ENCODE data around the gene CBFA2T2. TPM values are rescaled to one million over a fixed set of nuclear protein-coding genes. Genes with fewer than 3 reads are reported as not detected.

CBFA2T2 gene
- total and polyA plus RNA-seq, 2 of the 4 experiments (the other 2 are of a cell fraction): 3.8 to 6.2 TPM

DNA sequence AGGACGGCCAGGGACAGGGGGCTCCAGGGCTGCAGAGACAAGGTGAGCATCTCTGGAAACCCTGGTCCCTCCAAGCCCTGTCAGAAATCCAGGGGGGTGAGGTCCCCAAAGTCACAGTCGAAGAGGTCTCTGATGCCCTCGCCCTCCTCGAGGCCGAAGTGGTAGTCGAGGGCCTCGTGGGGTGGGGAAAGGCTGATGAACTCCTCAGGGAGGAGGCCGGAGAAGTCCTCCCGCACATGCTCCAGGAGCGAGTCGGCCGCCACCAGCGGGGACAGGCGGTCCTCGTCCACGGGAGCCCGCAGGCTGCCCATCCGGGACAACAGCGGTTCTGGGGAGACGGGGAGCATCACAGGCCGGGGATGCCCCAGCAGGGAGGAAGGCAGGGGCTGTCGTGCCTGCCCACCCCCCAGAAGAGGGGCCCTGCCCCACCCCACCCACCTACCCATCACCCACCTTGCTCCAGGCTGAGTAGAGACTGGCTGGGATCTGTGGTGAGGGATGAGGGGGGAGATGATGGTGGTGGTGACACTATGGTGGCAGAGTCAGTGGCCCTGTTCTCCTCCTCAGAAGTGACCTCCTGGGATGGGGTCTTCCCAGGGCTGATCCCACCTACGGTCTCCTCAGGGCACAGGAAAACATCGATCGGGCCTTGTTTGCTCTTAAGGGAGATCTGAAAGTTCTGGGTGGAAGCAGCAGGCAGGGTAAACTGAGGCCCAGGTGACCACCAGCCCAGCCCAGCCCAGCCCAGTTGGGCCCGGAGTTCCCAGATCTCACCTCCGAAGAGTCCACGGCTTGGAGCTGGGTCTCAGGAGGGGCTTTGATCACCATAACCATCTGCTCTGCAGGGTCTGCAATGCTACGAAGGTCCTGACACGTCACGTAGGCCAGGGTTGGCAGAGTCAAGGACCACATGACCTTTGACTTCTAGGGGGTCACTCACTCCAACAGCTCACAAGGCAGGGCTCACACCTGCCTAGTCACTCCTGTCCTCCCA lies 187.1 kb downstream of the CBFA2T2 start (continued):
- TF ChIP-seq RFX5 (IDR thresholded peaks at IDR 0.05; ENCODE audit: low read depth, low read length) (no peak), POLR2A (IDR thresholded peaks at IDR 0.05; ENCODE audit: low read depth, low read length) (no peak), NFE2L2 (IDR thresholded peaks at IDR 0.05; ENCODE audit: low read depth, low read length) (no peak)

GRCh38 chr20:33677991-33678702 lies 188.3 kb downstream of the CBFA2T2 start:
- TF ChIP-seq RFX5 (IDR thresholded peaks at IDR 0.05; ENCODE audit: low read depth, low read length): no peak
- no peak for TF ChIP-seq POLR2A (IDR thresholded peaks at IDR 0.05; ENCODE audit: low read depth, low read length)
- TF ChIP-seq RCOR1 (IDR thresholded peaks at IDR 0.05; ENCODE audit: insufficient replicate concordance, low read length): no peak
- no peak for TF ChIP-seq MAZ (IDR thresholded peaks at IDR 0.05; ENCODE audit: borderline replicate concordance, low read depth, low read length)
- TF ChIP-seq NFE2L2 (IDR thresholded peaks at IDR 0.05; ENCODE audit: low read depth, low read length): no peak
- no peak for ATAC-seq (ENCODE audit: low read depth)

More at GRCh38 chr20:33677991-33678702, 188.3 kb downstream of the CBFA2T2 start:
- no peak overlapping the region for H3K4me2 ChIP-seq (ENCODE audit: low read depth, low read length)
- H3K9me3 ChIP-seq (ENCODE audit: control insufficient read depth, insufficient read depth, low read length): no peaks in the 10 kb centered on the region
- H3K36me3 ChIP-seq (ENCODE audit: control insufficient read depth, insufficient read depth, low read length): no peaks in the 10 kb centered on the region; the same call in 1 of the 2 replicates
- H2AFZ ChIP-seq (replicated peaks; ENCODE audit: low read length, poor library complexity): no peak overlapping the region
- H2BK15ac ChIP-seq (ENCODE audit: low read depth, low read length): no peak overlapping the region
- H3K23ac ChIP-seq (ENCODE audit: low read depth, low read length): no peak overlapping the region
- peaks cover 6 to 51% of the 10 kb centered on the region in 2 experiments; a peak in 3 of 4 replicates for H3K79me1 ChIP-seq (ENCODE audit: low read depth in 1 of 2, low read length in 2 of 2)
- H2BK5ac ChIP-seq (ENCODE audit: low read depth, low read length, poor library complexity, severe bottlenecking): no peak overlapping the region
- no peak overlapping the region for H2AK5ac ChIP-seq (ENCODE audit: low read depth, low read length)
- H4K91ac ChIP-seq (ENCODE audit: insufficient read depth, low read depth, low read length): no peak overlapping the region
- H3K27me3 ChIP-seq (ENCODE audit: control insufficient read depth, insufficient read depth, low read length): no peaks in the 10 kb centered on the region
- H2AK9ac ChIP-seq (replicated peaks; ENCODE audit: low read depth, low read length, poor library complexity): no peak overlapping the region
- intact Hi-C loops (cut with micrococcal nuclease) (no loop called here), in situ Hi-C loops (cut with MboI; ENCODE audit: low sequenced_read_pairs) (no loop called here), dilution Hi-C loops (cut with HindIII; ENCODE audit: low sequenced_read_pairs, unreplicated experiment) (no loop called here)
- H3K18ac ChIP-seq (ENCODE audit: low read depth, low read length): no peak overlapping the region
- H3K14ac ChIP-seq (replicated peaks; ENCODE audit: low read depth, low read length): no peak overlapping the region
- DNase-seq: no peak
- no peak overlapping the region for H3K27ac ChIP-seq (ENCODE audit: insufficient read depth, low read length)
- H4K8ac ChIP-seq (ENCODE audit: low read depth in 2 of 2, low read length in 2 of 2): no peak overlapping the region
- no peak overlapping the region for H3K4me3 ChIP-seq (ENCODE audit: insufficient read depth, low read depth, low read length)
- no peak overlapping the region for H3K56ac ChIP-seq (ENCODE audit: extremely low read depth, insufficient read depth, low read length)
- H2BK120ac ChIP-seq (ENCODE audit: low read depth, low read length): no peak overlapping the region
- H3K4ac ChIP-seq (ENCODE audit: low read depth, low read length): no peak overlapping the region
- no peak overlapping the region for H3K9ac ChIP-seq (ENCODE audit: low read depth, low read length)
- peaks cover 21% of the 10 kb centered on the region for H3K4me1 ChIP-seq (ENCODE audit: control insufficient read depth, insufficient read depth, low read length)
- H4K5ac ChIP-seq (ENCODE audit: low read depth, low read length): no peak overlapping the region
- BruUV-seq (replicated peaks): no TSS peak
- 84% methylated on average over 11 of the region's 15 CpGs; no CpG with 5 or more reads in 1 of the 2 experiments for WGBS, 2 experiments (ENCODE audit: extremely low coverage in 2 of 2, insufficient read length in 1 of 2)
- no peak overlapping the region for H2BK20ac ChIP-seq (ENCODE audit: low read depth, low read length)
- POLR2A ChIA-PET (ENCODE audit: unreplicated experiment): interaction anchor here (0.7 kb wide), 1 partner anchor 234 kb away, joined by 3 read pairs; no protein-coding TSS in a partner anchor
- CTCF ChIA-PET: no interaction called here
- peaks cover 22% of the 10 kb centered on the region for H3K9me1 ChIP-seq (ENCODE audit: insufficient read depth, low read length)
- peaks cover 31% of the 10 kb centered on the region for H4K20me1 ChIP-seq (ENCODE audit: insufficient read depth, low read length)

Measured in IMR-90 (cell line).